Measurements from ENCODE around the gene AKAP5.

Gene AKAP5

GRCh38 chr14:64421166-64421565 lies 44.1 kb upstream of the AKAP5 start:
- DNase-seq (ENCODE audit: low read depth, low spot score) = no peak
- no peak for TF ChIP-seq CTCF (IDR thresholded peaks at IDR 0.05; ENCODE audit: insufficient read depth, low read length, missing control alignments)
- POLR2A ChIA-PET = interaction anchor here (0.9 kb wide), 2 partner anchors 34 to 56 kb away, joined by 4 read pairs; no protein-coding TSS in a partner anchor
- no peak overlapping the region for H3K4me3 ChIP-seq (ENCODE audit: low read depth, low read length)
- CTCF ChIA-PET = interaction anchor here (0.7 to 4.5 kb wide), 3 partner anchors 11 to 57 kb away, joined by 3 to 50 read pairs (median 4); no protein-coding TSS in a partner anchor

GRCh38 chr14:64422005-64422404 lies 43.3 kb upstream of the AKAP5 start:
- no peak overlapping the region for H3K4me3 ChIP-seq (ENCODE audit: low read depth, low read length)
- CTCF ChIA-PET = interaction anchor here (1.2 to 4.5 kb wide), 2 partner anchors 10 to 52 kb away, joined by 3 to 50 read pairs; no protein-coding TSS in a partner anchor
- TF ChIP-seq CTCF (IDR thresholded peaks at IDR 0.05; ENCODE audit: insufficient read depth, low read length, missing control alignments) = no peak
- no peak for DNase-seq (ENCODE audit: low read depth, low spot score)
- POLR2A ChIA-PET = interaction anchor here (0.9 kb wide), 1 partner anchor 35 kb away, joined by 4 read pairs; no protein-coding TSS in a partner anchor

- ChIA-PET POLR2A (no interaction called here), CTCF (interaction anchor here (1.2 to 4.5 kb wide), 3 partner anchors 9 to 51 kb away, joined by 3 to 50 read pairs (median 14); no protein-coding TSS in a partner anchor)
- DNase-seq (ENCODE audit: low read depth, low spot score) = no peak
- H3K4me3 ChIP-seq (ENCODE audit: low read depth, low read length) = no peak overlapping the region
- TF ChIP-seq CTCF (IDR thresholded peaks at IDR 0.05; ENCODE audit: insufficient read depth, low read length, missing control alignments) = no peak
These were observed 42.5 kb upstream of the AKAP5 start for GRCh38 chr14:64422756-64423155.

GRCh38 chr14:64423987-64424386 lies 41.3 kb upstream of the AKAP5 start:
- TF ChIP-seq CTCF (IDR thresholded peaks at IDR 0.05; ENCODE audit: insufficient read depth, low read length, missing control alignments) = no peak
- ChIA-PET CTCF (interaction anchor here (0.5 to 4.5 kb wide), 8 partner anchors 8 to 560 kb away, joined by 3 to 50 read pairs (median 4); no protein-coding TSS in a partner anchor), POLR2A (no interaction called here)

GRCh38 chr14:64434528-64434927 lies 30.8 kb upstream of the AKAP5 start:
- H3K4me3 ChIP-seq (ENCODE audit: low read depth, low read length) = no peak overlapping the region
- no peak for DNase-seq (ENCODE audit: low read depth, low spot score)
- ChIA-PET CTCF (interaction anchor here (1.1 to 4.9 kb wide), 4 partner anchors 8 to 44 kb away, joined by 3 to 50 read pairs (median 14); no protein-coding TSS in a partner anchor), POLR2A (interaction anchor here (0.6 kb wide), 1 partner anchor 33 kb away, joined by 4 read pairs; no protein-coding TSS in a partner anchor)
- TF ChIP-seq CTCF (IDR thresholded peaks at IDR 0.05; ENCODE audit: insufficient read depth, low read length, missing control alignments) = no peak

More at GRCh38 chr14:64423987-64424386, 41.3 kb upstream of the AKAP5 start:
- no peak overlapping the region for H3K4me3 ChIP-seq (ENCODE audit: low read depth, low read length)
- DNase-seq (ENCODE audit: low read depth, low spot score) = no peak

GRCh38 chr14:64438181-64438841 lies 27.0 kb upstream of the AKAP5 start:
- ChIA-PET CTCF (interaction anchor here (1.4 to 3.5 kb wide), 5 partner anchors 8 to 39 kb away, joined by 4 to 26 read pairs (median 7); partner anchors contain the start of gene AKAP5), POLR2A (no interaction called here)
- H3K4me3 ChIP-seq (ENCODE audit: low read depth, low read length) = no peak overlapping the region
- DNase-seq (ENCODE audit: low read depth, low spot score) = peak; percentile 90
- TF ChIP-seq CTCF (IDR thresholded peaks at IDR 0.05; ENCODE audit: insufficient read depth, low read length, missing control alignments) = no peak

Measured in AG04449 (cell line).